ENCODE results near the gene CDS2.
A peak's percentile ranks its signal among the peaks of the same experiment; 100 is the strongest.

DNA sequence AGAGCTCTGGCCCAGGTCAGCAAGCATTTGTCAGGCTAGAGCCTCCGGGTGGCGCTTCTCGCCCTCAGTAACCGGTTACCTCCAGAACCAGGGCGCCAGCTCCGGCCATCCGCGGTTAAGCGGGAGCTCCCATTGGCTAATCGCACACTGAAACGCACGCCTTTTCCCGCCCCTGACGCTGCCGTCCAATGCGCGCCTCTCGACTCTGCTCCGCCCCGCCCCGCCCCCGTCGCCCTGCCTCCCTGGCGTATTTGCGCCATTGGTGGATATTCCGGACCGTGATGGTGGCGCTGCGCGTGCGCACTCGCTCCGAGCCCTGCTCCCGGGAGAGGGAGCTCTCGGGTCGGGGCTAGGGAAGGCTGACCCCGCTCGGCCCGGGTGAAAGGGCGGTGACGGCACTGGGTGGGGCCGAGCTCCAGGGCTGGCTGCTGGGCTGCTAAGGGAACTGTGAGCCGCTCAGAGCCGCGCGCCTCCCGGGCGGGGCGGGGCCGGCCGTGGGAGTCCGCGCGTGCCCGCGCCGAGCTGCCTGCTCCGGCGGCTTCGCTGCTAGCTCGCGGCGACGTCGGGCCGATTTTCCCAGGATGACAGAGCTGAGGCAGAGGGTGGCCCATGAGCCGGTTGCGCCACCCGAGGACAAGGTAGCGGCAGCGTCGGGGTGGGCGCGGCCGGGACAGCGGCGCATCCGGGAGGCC is at the start of gene CDS2:
- TF ChIP-seq, protein P1, sequence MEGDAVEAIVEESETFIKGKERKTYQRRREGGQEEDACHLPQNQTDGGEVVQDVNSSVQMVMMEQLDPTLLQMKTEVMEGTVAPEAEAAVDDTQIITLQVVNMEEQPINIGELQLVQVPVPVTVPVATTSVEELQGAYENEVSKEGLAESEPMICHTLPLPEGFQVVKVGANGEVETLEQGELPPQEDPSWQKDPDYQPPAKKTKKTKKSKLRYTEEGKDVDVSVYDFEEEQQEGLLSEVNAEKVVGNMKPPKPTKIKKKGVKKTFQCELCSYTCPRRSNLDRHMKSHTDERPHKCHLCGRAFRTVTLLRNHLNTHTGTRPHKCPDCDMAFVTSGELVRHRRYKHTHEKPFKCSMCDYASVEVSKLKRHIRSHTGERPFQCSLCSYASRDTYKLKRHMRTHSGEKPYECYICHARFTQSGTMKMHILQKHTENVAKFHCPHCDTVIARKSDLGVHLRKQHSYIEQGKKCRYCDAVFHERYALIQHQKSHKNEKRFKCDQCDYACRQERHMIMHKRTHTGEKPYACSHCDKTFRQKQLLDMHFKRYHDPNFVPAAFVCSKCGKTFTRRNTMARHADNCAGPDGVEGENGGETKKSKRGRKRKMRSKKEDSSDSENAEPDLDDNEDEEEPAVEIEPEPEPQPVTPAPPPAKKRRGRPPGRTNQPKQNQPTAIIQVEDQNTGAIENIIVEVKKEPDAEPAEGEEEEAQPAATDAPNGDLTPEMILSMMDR (IDR thresholded peaks at IDR 0.05; ENCODE audit: poor library complexity, severe bottlenecking): peak; percentile 82
- TF ChIP-seq EP300 (conservative IDR thresholded peaks at IDR 0.05; ENCODE audit: poor library complexity, severe bottlenecking): peak; percentile 57
- peak; percentile 86 for TF ChIP-seq SMC3 (conservative IDR thresholded peaks at IDR 0.05; ENCODE audit: poor library complexity)
- peak; percentile 79 for TF ChIP-seq POLR2AphosphoS5 (IDR thresholded peaks at IDR 0.05)
- TF ChIP-seq EZH2 (IDR thresholded peaks at IDR 0.05; ENCODE audit: borderline replicate concordance, insufficient read depth, low read length, poor library complexity, severe bottlenecking): no peak
